ENCODE measurements around the gene PAGE1. TPM values are rescaled to one million over a fixed set of nuclear protein-coding genes. Genes with fewer than 3 reads are reported as not detected.

Gene PAGE1
- total and polyA plus RNA-seq, 10 of the 15 experiments (the other 5 are each of a cell fraction or from before 2014, with no cell fraction given) = not detected

- TF ChIP-seq, protein P1, sequence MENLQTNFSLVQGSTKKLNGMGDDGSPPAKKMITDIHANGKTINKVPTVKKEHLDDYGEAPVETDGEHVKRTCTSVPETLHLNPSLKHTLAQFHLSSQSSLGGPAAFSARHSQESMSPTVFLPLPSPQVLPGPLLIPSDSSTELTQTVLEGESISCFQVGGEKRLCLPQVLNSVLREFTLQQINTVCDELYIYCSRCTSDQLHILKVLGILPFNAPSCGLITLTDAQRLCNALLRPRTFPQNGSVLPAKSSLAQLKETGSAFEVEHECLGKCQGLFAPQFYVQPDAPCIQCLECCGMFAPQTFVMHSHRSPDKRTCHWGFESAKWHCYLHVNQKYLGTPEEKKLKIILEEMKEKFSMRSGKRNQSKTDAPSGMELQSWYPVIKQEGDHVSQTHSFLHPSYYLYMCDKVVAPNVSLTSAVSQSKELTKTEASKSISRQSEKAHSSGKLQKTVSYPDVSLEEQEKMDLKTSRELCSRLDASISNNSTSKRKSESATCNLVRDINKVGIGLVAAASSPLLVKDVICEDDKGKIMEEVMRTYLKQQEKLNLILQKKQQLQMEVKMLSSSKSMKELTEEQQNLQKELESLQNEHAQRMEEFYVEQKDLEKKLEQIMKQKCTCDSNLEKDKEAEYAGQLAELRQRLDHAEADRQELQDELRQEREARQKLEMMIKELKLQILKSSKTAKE (IDR thresholded peaks at IDR 0.05; ENCODE audit: low read depth, poor library complexity, severe bottlenecking) = no peak
- TF ChIP-seq IRF4 (IDR thresholded peaks at IDR 0.05; ENCODE audit: low read depth, low read length) = no peak
Observed at GRCh38 chrX:49701933-49702332, 6.1 kb upstream of the PAGE1 start (continued).

DNA sequence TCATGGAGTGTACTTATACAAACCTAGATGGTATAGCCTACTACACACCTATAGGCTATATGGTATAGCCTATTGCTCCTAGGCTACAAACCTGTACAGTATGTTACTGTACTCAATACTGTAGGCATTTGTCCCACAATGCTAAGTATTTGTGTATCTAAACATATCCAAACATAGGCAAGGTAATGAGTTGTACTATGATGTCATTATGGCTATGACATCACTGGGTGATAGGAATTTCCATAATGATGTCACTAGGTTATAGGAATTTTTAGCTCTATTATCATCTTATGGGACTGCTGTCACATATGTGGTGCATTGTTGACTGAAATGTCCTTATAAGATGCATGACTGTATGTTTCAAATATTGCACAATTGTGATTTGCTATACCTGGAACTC lies 5.5 kb upstream of the PAGE1 start:
- ATAC-seq (no peak), DNase-seq (ENCODE audit: low read depth, low spot score) (no peak), FAIRE-seq (no peak)
- no peaks in the 10 kb centered on the region for H3K4me1 ChIP-seq (ENCODE audit: control insufficient read depth, insufficient read depth, low read length)
- ChIA-PET SMC1A (ENCODE audit: uncharacterized antibody, unreplicated experiment) (no interaction called here), POLR2A (no interaction called here), RAD21 (ENCODE audit: unreplicated experiment) (no interaction called here), CTCF (no interaction called here)
- H3K4me2 ChIP-seq (ENCODE audit: control insufficient read depth, insufficient read depth) = no peak overlapping the region
- H3K9ac ChIP-seq (ENCODE audit: control insufficient read depth, insufficient read depth, low read length) = no peak overlapping the region
- no peak overlapping the region for H2AFZ ChIP-seq (ENCODE audit: control insufficient read depth, low read depth, low read length)
- TF ChIP-seq MEF2B (IDR thresholded peaks at IDR 0.05; ENCODE audit: partially characterized antibody, poor library complexity, severe bottlenecking) = no peak
- no peak for TF ChIP-seq HSF1 (IDR thresholded peaks at IDR 0.05; ENCODE audit: low read depth, low read length)
- no peak for TF ChIP-seq RCOR1 (conservative IDR thresholded peaks at IDR 0.05; ENCODE audit: low read depth, low read length)
- no peak for TF ChIP-seq NR2C1 (IDR thresholded peaks at IDR 0.05)
- TF ChIP-seq HCFC1 (IDR thresholded peaks at IDR 0.05; ENCODE audit: low read length) = no peak
- TF ChIP-seq CBFB (IDR thresholded peaks at IDR 0.05; ENCODE audit: low read depth) = no peak
- H3K9me3 ChIP-seq (replicated peaks; ENCODE audit: control insufficient read depth, insufficient read depth, low read length) = no peaks in the 10 kb centered on the region
- H3K27ac ChIP-seq (ENCODE audit: control insufficient read depth, insufficient read depth) = no peak overlapping the region
- H4K20me1 ChIP-seq (ENCODE audit: control insufficient read depth, insufficient read depth) = no peaks in the 10 kb centered on the region
- H3K27me3 ChIP-seq (replicated peaks in 1 of 2; ENCODE audit: control insufficient read depth in 2 of 2, insufficient read depth in 2 of 2, low read length in 1 of 2) = no peaks in the 10 kb centered on the region
- BruUV-seq (replicated peaks) = no TSS peak
- H3K4me3 ChIP-seq = no peak overlapping the region
- no peaks in the 10 kb centered on the region for H3K79me2 ChIP-seq (ENCODE audit: control insufficient read depth, insufficient read depth, low read length)
- no peaks in the 10 kb centered on the region for H3K36me3 ChIP-seq (ENCODE audit: control insufficient read depth in 2 of 2, insufficient read depth in 2 of 2, low read length in 1 of 2)
- in situ Hi-C loops (cut with MboI) (no loop called here), intact Hi-C loops (cut with micrococcal nuclease; ENCODE audit: unreplicated experiment) (no loop called here)
